BE2C (cell line): ENCODE data around the gene FAM83E.

ENCODE experiments used
- DNase-seq: peaks from one replicate; pipeline ENCODE4 v3.0.0-alpha.2; 2020
- H3K27me3 ChIP-seq: fragments of 250-450 bp; sonication (Bioruptor Pico); 2 replicates; pipeline ENCODE4 v1.5.1; 2020; ENCODE audit warnings: mild to moderate bottlenecking
- H3K36me3 ChIP-seq: fragments of 250-450 bp; sonication (Bioruptor Pico); 2 replicates; pipeline ENCODE4 v1.5.1; 2020; ENCODE audit warnings: mild to moderate bottlenecking
- H3K4me1 ChIP-seq: fragments of 250-450 bp; sonication (Bioruptor Pico); 2 replicates; pipeline ENCODE4 v1.5.1; 2020
- H3K4me3 ChIP-seq: 2 replicates; pipeline ENCODE4 v1.5.1; 2011; ENCODE audit warnings: low read depth, low read length
- H3K9me3 ChIP-seq: fragments of 250-450 bp; sonication (Bioruptor Pico); 2 replicates; pipeline ENCODE4 v1.5.1; 2020
- CTCF ChIP-seq: IDR thresholded peaks from 2 replicates; pipeline ENCODE4 v1.5.1; 2012; ENCODE audit warnings: mild to moderate bottlenecking, low read depth, low read length

FAM83E gene

GRCh38 chr19:48627865-48628314 is 13.0 kb upstream of the FAM83E start:
- Histone ChIP-seq H3K4me1 (peaks cover 4% of the 10 kb centered on the region), H3K9me3 (no peaks in the 10 kb centered on the region), H3K4me3 (no peak overlapping the region), H3K27me3 (no peaks in the 10 kb centered on the region), H3K36me3 (no peaks in the 10 kb centered on the region)
- no peak for TF ChIP-seq CTCF
- DNase-seq = no peak

- Histone ChIP-seq H3K4me1 (peaks cover 4% of the 10 kb centered on the region), H3K36me3 (no peaks in the 10 kb centered on the region)
Observed at GRCh38 chr19:48627201-48627864, 12.5 kb upstream of the FAM83E start.

GRCh38 chr19:48625891-48626327 is 11.0 kb upstream of the FAM83E start:
- Histone ChIP-seq H3K27me3 (no peaks in the 10 kb centered on the region), H3K9me3 (no peaks in the 10 kb centered on the region), H3K4me3 (no peak overlapping the region), H3K36me3 (no peaks in the 10 kb centered on the region), H3K4me1 (peaks cover 4% of the 10 kb centered on the region)
- TF ChIP-seq CTCF = no peak
- no peak for DNase-seq

More at GRCh38 chr19:48627201-48627864, 12.5 kb upstream of the FAM83E start:
- no peaks in the 10 kb centered on the region for H3K9me3 ChIP-seq
- H3K4me3 ChIP-seq = no peak overlapping the region
- TF ChIP-seq CTCF = no peak
- DNase-seq = no peak
- no peaks in the 10 kb centered on the region for H3K27me3 ChIP-seq

GRCh38 chr19:48624791-48625723 is 10.2 kb upstream of the FAM83E start:
- no peaks in the 10 kb centered on the region for H3K27me3 ChIP-seq
- peak overlapping the region; percentile 78 for H3K4me3 ChIP-seq
- no peaks in the 10 kb centered on the region; the same call in 1 of the 2 replicates for H3K4me1 ChIP-seq
- no peaks in the 10 kb centered on the region for H3K36me3 ChIP-seq
- no peak for DNase-seq
- TF ChIP-seq CTCF = no peak
- H3K9me3 ChIP-seq = no peaks in the 10 kb centered on the region

GRCh38 chr19:48624067-48624594 is 9.3 kb upstream of the FAM83E start:
- Histone ChIP-seq H3K36me3 (no peaks in the 10 kb centered on the region), H3K27me3 (no peaks in the 10 kb centered on the region), H3K4me3 (peak overlapping the region; percentile 78), H3K4me1 (no peaks in the 10 kb centered on the region), H3K9me3 (no peaks in the 10 kb centered on the region)
- TF ChIP-seq CTCF = no peak
- peak; percentile 100 for DNase-seq
